ENCODE data around the gene SCN3A.
A peak's percentile ranks its signal among the peaks of the same experiment; 100 is the strongest.

The SCN3A gene

DNA sequence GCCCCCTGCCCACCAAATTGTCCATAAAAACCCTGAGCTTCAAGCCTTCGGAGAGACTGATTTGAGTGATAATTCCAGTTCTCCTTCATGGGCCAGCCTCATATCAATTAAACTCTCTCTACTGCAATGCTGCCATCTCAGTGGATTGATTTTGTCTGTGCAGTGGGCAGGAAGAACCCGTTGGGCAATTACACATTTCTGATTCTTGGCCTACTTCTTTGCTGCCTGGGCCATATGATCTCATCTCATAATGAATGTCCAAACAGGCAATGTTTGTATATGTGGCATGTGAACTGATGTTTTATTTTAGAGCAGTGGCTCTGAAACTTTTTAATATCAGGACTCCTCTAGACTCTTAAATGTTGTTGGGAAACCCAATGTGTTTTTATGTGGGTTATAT is 147.3 kb downstream of the SCN3A start:
- no peak for DNase-seq (ENCODE audit: low spot score)

DNA sequence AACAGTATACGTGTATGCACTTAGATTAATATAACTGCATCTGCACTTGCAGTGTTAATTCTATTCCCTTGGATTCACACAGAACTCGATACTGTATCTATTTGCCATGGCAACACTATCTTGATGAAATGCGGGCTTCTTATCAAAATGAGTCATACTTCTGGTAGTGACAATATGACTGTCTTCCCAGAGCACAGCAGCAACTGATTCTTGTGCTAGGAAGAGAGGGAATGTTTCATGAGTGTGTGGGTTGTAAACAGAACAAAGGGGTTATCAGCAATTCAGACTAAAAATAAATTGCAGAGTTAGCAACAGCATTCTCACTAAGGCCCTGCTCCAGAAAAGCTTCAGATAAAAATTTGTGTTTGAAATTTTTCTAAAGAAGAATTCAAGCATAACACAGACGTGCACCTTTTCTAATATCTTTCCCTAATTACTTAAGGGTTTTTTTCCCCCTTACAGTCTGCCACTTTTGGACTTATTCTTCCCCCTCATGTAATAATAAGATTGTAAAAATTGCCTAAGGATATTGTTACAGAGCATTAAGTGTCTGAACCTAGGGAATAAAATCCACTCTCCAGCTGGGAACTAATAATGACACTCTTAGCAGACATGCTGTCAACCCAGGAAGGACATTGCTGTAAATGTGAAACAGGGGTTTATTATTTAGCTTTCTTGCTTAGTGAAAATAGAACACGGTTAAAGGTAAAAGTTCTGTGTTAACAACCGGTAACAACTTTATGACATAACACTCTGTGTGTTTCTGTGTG is 148.6 kb downstream of the SCN3A start:
- DNase-seq (ENCODE audit: low spot score) = peak; percentile 25

DNA sequence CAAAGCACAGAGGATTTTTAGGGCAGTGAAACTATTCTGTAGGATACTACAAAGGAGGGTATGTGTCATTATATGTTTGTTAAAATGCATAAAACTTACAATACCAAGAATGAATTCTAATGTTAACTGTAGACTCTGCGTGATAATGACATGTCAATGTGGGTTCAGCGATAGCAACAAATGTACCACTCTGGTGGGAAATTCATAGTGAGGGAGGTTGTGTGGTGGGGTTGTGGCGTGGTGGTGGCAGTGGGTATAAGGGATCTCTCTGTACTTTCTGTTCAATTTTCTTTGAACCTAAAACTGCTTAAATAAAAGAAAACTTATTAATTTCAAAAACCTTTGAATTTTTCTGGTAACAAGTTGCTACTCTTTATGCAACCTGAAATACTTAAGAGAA is 149.2 kb downstream of the SCN3A start:
- DNase-seq (ENCODE audit: low spot score) = no peak

DNA sequence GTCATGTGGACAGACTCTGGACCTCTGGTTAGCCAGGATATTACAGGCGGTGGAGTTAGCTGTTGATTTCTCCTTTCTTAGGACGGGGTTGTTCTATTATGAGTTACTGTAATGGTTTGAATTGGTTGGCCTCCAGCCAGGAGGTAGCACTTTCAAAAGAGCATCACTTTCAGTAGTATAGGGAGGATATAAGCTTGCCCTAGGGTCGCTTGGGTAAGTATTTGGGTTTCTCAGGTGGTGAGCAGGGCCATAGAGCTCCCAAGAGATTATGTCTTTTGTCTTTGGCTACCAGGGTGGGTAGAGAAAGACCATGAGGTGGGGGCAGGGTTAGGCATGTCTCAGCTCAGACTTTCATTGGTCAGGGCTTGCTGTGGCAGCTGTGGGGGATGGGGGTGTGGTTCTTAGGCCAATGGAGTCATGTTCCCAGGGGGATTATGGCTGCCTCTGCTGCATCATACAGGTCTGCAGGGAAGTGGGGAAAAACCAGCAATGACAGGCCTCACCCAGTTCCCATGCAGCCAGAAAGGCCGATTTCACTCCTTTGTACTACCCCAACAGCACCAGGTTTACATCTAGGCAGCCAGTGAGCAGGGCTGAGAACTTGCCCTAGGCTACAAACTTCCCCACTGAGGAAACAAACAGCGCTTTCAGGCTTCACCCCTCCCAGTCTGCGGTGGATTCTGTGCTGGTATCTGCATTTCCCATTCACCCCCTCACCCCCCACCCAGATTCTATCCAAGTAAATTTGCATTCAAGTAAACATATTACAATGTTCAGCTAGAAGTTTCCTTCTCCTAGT is 159.1 kb downstream of the SCN3A start:
- DNase-seq (ENCODE audit: low spot score) = no peak

Measured in hepatic stellate cell (primary cell).